ENCODE measurements around the gene UBE2E2. TPM values are rescaled to one million over a fixed set of nuclear protein-coding genes. Genes with fewer than 3 reads are reported as not detected.

UBE2E2 gene
- total and polyA plus RNA-seq, 8 donors, result 6.5 to 128 (median 18.9) TPM

GRCh38 chr3:23583980-23584740 lies 381.0 kb downstream of the UBE2E2 start:
- no peak overlapping the region for H3K4me3 ChIP-seq
- 92 to 96% (median 95%) methylated on average over 10 of the region's 10 CpGs for WGBS, 5 donors
- no peaks in the 10 kb centered on the region for H3K4me1 ChIP-seq
- TF ChIP-seq CTCF (IDR thresholded peaks at IDR 0.05) (no peak), POLR2AphosphoS5 (IDR thresholded peaks at IDR 0.05) (no peak), EP300 (IDR thresholded peaks at IDR 0.05) (no peak), POLR2A (IDR thresholded peaks at IDR 0.05) (no peak)
- peaks cover 0 to 6% (median 0%) of the 10 kb centered on the region in 4 donors for H3K9me3 ChIP-seq
- intact Hi-C loops (cut with DNase I; ENCODE audit: low total_unique reads), result no loop called here
- DNase-seq, result no peak
- no peak overlapping the region for H3K27ac ChIP-seq
- no peaks in the 10 kb centered on the region for H3K27me3 ChIP-seq
- H3K36me3 ChIP-seq, result no peaks in the 10 kb centered on the region

GRCh38 chr3:23587513-23587912 lies 384.4 kb downstream of the UBE2E2 start:
- Histone ChIP-seq H3K36me3 (no peaks in the 10 kb centered on the region), H3K4me3 (no peak overlapping the region), H3K4me1 (no peaks in the 10 kb centered on the region), H3K27me3 (no peaks in the 10 kb centered on the region), H3K9me3 (peaks cover 0 to 6% (median 0%) of the 10 kb centered on the region in 4 donors), H3K27ac (no peak overlapping the region)
- TF ChIP-seq POLR2AphosphoS5 (IDR thresholded peaks at IDR 0.05) (no peak), EP300 (IDR thresholded peaks at IDR 0.05) (no peak), CTCF (IDR thresholded peaks at IDR 0.05) (no peak), POLR2A (IDR thresholded peaks at IDR 0.05) (no peak)
- no peak for DNase-seq
- intact Hi-C loops (cut with DNase I; ENCODE audit: low total_unique reads), result no loop called here
- 85 to 91% (median 86%) methylated on average over 3 of the region's 3 CpGs for WGBS, 5 donors

- Histone ChIP-seq H3K27ac (no peak overlapping the region), H3K27me3 (no peaks in the 10 kb centered on the region), H3K9me3 (peaks cover 0 to 3% (median 0%) of the 10 kb centered on the region in 4 donors), H3K36me3 (no peaks in the 10 kb centered on the region), H3K4me3 (no peak overlapping the region), H3K4me1 (no peaks in the 10 kb centered on the region)
- DNase-seq, result no peak
- TF ChIP-seq EP300 (IDR thresholded peaks at IDR 0.05) (no peak), POLR2A (IDR thresholded peaks at IDR 0.05) (no peak), CTCF (IDR thresholded peaks at IDR 0.05) (no peak), POLR2AphosphoS5 (IDR thresholded peaks at IDR 0.05) (no peak)
- WGBS, 5 donors, result 45 to 62% (median 48%) methylated on average over 3 of the region's 3 CpGs
- intact Hi-C loops (cut with DNase I; ENCODE audit: low total_unique reads), result no loop called here
These were observed 385.4 kb downstream of the UBE2E2 start for GRCh38 chr3:23588547-23588946.

- no peaks in the 10 kb centered on the region for H3K36me3 ChIP-seq
- H3K27ac ChIP-seq, result no peak overlapping the region
- intact Hi-C loops (cut with DNase I; ENCODE audit: low total_unique reads), result no loop called here
- WGBS, 5 donors, result 96 to 99% (median 97%) methylated on average over 10 of the region's 10 CpGs
- H3K4me1 ChIP-seq, result no peaks in the 10 kb centered on the region
- no peaks in the 10 kb centered on the region for H3K27me3 ChIP-seq
- TF ChIP-seq POLR2AphosphoS5 (IDR thresholded peaks at IDR 0.05) (no peak), EP300 (IDR thresholded peaks at IDR 0.05) (no peak), CTCF (IDR thresholded peaks at IDR 0.05) (no peak), POLR2A (IDR thresholded peaks at IDR 0.05) (no peak)
- no peak overlapping the region for H3K4me3 ChIP-seq
- no peak for DNase-seq
- no peaks in the 10 kb centered on the region for H3K9me3 ChIP-seq
These were observed 386.5 kb downstream of the UBE2E2 start for GRCh38 chr3:23589602-23590001.

Data from stomach (tissue), 9 donors.